MV-4-11 (cell line): ENCODE measurements around the gene PRTG.
"Not testable (repeated sequence)": the region's sequence is repeated elsewhere in the genome, so short reads cannot be mapped to it uniquely, and the experiment has no call there.

Experiments
- DNase-seq: peaks from one replicate; lab custom pipeline; 2025; lab: John Stamatoyannopoulos, UW

The PRTG gene, protein sequence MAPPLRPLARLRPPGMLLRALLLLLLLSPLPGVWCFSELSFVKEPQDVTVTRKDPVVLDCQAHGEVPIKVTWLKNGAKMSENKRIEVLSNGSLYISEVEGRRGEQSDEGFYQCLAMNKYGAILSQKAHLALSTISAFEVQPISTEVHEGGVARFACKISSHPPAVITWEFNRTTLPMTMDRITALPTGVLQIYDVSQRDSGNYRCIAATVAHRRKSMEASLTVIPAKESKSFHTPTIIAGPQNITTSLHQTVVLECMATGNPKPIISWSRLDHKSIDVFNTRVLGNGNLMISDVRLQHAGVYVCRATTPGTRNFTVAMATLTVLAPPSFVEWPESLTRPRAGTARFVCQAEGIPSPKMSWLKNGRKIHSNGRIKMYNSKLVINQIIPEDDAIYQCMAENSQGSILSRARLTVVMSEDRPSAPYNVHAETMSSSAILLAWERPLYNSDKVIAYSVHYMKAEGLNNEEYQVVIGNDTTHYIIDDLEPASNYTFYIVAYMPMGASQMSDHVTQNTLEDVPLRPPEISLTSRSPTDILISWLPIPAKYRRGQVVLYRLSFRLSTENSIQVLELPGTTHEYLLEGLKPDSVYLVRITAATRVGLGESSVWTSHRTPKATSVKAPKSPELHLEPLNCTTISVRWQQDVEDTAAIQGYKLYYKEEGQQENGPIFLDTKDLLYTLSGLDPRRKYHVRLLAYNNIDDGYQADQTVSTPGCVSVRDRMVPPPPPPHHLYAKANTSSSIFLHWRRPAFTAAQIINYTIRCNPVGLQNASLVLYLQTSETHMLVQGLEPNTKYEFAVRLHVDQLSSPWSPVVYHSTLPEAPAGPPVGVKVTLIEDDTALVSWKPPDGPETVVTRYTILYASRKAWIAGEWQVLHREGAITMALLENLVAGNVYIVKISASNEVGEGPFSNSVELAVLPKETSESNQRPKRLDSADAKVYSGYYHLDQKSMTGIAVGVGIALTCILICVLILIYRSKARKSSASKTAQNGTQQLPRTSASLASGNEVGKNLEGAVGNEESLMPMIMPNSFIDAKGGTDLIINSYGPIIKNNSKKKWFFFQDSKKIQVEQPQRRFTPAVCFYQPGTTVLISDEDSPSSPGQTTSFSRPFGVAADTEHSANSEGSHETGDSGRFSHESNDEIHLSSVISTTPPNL

DNA sequence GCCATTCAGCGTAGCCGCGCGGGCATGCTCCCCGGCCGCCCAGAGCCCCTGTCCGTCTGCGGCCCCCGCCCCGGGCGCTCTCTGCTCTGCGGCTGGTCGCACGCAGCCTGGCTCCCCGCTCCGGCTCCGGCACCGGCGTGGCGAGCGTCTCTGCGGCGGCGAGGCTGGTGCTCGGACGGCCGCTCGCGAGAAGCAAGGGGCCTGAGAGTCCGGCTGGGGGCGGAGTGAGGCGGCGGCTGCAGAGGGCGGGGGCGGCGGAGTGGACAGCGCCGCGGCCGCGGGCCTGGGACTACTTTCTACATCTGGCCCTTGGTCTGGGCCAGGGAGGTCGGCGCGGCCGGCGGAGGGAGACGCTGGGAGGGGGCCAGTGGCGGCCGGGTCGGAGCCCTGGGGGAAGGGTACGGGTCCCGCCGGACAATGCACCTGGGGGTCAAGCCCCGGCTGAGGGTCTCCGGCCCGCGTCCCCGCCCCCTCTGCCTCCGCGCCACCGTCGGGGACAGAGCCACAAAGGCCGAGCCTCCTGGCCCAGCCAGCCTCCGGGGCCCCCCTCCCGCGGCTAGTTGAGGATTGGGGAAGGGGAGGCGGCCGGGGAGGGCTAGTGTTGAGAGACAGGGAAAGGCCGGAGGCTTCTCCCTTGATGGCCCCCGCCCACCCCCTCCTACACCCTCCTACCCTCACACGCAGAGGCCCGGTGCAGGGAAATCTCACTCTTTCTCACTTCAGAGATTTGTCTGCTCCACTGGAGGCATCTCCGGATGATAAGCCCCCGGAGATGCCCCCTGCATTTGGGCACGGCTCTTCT lies at the start of gene PRTG:
PRTG (minus strand) TSS at position 226 of the 802 bp plus-strand sequence; CDS start at position 5, 221 bp downstream.
- no peak for DNase-seq

DNA sequence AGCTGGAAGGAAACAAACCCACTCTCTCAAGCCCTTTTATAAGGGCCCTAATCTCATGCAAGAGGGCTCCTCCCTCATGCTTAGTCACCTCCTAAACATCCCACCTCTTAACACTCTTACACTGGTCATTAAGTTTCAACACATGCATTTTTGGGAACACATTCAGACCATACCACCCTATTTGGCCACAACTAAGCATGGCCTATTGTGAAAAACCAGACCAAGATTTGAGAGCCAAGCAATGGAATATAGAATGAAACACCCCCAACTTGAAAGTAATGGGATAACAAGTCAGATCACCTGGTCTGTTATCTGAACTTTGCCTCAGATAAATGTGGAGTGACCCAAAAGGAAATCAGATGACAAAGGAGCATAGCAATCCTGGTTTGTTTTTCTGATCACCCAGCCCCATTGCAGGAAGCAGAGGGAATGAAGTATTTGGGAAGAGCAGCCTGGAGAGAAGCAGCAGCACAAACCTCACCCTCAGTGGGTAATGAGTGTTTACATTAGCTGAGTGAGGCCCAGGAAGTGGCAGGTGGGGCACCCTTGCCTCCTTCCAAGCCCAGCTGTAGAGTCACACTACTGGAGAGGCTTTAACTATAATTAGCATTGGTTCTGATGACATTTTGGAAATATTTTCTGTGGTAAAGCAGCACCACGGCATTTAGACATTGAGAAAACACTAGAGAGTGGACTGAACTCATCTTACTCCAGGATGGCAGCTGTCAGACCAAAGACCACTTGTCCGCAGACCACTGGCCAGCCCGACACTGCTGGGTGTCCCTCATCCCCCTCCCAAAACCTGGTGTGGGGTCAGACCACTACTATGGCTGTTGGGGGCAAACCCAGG lies 48.8 kb upstream of the PRTG start:
- peak; percentile 10 for DNase-seq

DNA sequence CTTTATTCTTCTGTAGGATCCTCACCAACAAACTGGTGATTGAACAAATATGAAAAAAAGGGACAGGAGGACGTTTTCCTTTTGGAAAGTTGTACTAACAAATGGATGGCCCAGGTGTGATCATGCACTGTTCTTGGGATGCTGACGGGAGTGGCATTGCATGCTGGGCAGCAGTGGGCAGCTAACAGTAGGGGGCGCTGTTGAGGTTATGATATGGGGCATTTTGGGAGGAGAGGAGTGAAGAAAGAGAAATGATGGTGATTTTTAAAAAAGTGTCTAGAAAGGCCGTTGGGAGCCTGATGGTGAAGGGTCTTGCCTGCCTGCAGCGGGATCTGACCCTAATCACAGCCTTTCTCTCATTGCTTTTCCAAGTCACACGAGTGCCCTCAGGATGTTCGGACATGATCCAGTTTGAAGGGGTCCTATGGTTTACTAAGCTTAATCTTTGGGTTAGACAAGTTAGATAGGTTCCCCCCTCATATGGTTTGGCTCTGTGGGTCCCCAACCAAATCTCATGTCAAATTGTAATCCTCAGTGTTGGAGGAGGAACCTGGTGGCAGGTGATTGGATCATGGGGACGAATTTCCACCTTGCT lies 46.2 kb upstream of the PRTG start:
- DNase-seq: no peak

DNA sequence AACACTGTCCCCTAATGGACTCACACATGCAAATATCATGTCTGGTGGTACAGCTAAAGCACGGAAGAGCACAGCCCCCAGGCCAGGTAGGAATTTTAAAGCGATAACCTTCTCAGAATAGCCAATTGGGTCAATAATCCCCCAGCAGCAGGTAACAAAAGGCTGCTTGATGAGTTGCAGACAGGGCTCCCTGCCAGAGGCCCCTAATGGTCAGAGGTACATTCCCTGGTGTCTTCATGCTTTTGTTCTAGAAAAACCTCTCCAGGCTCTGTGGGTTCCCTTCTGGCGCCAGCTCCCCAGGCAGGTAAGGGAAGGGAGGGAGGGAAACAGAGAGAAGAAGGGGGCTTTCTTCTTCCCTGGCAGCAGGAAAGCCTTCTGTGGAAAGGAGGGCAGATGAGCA lies 43.4 kb upstream of the PRTG start:
- no peak for DNase-seq

DNA sequence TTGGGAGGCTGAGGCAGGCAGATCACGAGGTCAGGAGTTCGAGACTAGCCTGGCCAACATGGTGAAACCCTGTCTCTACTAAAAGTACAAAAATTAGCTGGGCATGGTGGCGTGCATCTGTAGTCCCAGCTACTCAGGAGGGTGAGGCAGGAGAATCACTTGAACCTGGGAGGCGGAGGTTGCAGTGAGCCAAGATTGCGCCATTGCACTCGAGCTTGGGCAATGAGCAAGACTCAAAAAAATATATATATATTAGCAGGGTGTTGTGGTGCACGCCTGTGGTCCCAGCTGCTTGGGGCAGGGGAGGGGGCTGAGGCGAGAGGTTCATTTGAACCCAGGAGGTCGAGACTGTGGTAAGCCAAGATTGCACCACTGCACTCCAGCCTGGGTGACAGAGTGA lies 42.6 kb upstream of the PRTG start:
- not testable (repeated sequence) for DNase-seq

DNA sequence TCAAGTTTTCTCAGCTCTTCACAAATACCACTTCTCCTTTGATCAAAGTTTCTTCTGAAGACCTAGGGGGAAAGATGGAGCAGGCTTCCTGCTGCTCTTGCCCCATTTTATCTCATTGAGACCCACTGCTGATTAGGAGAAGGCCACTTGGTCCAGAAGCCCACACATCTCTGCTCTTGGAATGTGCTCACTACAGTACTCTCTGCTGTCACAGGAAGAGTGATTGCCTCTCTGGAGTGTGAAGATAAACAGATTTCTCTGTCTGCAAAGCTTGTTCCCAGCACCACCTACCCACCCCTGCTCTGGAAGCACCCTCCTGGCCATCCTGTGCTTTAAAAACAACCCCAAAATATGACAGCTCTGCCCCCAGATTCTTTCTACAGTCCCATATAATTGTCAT lies 41.3 kb upstream of the PRTG start:
- no peak for DNase-seq

DNA sequence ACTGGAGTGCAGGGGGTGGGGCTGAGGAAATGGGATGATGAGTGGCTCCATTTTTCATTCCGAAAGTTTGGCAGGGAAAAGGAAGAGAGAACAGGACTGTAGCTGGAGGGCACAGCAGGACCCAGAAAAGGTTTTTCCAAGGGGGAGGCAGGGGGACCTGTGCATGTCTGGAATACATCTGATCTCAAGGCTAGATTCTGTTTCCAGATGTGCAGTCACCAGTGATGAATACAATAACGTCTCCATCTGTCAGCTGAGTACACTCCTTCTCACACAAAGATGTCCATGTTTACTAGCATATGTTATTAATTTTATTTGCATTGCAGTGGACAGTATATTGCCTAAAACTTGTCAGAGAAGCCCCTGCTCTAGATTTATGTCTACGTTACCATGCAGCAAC lies 39.9 kb upstream of the PRTG start:
- DNase-seq: no peak

DNA sequence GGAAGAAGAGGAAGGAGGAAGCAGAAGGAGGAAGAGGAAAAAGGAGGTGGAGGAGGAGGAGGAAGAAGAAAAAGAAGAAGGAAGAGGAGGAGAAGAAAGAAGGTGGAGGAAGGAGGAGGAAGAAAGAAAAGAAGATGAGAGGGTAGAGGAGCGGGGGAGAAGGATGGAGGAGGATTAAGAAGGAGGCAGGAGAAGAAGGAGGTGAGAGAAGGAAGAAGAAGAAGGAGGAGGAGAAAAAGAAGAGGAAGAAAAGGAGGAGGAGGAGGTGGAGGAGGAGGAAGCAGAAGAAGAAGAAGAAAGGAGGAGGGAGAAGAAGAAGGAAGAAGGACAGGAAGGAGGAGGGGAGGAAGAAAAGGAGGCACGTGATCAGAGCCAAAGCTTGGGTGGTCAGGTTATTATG lies 37.3 kb upstream of the PRTG start:
- DNase-seq: no peak

DNA sequence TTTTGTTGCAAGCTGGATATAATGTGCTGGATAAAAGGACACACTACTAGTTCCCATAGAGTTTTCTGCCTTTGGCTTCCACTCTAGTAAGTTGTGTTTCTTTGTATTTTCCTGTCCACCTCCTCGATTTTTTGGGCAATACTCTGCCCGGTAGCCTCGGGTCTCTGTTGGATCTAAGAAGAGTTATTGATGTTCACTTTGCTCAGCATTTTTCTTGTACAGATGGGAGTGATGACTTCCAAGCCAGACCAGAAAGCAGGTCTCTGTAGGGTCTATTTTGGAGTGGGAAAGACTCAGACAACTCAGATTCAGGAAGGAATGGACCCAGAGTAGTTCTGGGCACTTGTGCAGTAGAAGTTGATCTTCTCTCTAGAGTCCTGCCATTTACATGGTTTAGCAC lies 36.0 kb upstream of the PRTG start:
- DNase-seq: no peak

DNA sequence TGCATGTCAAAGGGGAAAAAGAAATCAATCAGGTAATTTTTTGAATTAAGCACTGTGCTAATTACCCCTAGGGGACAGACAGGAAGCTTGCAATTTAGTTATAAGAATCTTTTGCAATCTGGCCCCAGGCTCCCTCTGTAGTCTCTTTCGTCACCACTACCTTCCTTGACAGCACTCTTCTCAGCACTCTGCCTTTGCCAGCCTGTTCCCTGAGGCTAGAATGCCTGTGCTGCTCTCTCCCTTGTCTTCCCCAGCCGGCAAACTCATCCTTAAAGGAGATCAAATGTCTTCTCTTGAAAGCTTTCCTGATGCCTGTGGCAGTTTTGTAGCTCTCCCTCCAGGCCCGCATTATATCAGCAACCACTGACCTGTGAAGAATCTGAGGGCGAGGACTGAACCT lies 32.4 kb upstream of the PRTG start:
- DNase-seq: no peak

DNA sequence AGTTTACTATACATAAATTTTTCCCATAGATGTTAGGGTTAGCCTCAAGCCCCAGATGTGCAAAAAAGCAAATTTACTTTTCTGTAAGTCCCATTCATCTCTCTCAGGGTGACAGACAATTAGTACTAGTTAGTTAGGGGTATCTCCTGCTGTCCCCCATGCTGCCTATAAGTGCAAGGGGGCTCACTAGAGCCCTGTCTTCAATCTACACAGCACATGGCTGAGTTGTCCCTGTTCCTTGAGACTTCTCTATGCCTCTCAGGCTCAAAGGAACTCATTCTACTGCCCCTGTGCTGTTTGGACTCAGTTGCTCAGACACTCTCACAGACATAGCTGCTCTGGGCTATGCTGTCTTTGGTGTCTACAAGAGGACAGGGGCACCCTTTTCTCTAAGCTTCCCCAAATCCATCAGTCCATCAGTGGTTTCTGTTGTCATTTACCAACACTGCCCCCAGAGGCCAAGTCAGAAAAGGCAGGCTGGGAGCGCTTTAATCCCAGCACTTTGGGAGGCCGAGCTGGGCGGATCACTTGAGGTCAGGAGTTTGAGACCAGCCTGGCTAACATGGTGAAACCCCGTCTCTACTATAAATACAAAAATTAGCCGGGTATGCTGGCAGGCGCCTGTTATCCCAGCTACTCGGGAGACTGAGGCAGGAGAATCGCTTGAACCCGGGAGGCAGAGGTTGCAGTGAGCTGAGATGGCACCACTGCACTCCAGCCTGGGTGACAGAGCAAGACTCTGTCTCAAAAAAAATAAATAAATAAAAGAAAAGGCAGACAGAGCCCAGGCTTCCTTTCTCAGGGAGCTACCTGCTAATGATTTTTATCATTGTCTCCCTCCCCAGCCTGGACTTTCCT lies 31.4 kb upstream of the PRTG start:
- peak; percentile 26 for DNase-seq

DNA sequence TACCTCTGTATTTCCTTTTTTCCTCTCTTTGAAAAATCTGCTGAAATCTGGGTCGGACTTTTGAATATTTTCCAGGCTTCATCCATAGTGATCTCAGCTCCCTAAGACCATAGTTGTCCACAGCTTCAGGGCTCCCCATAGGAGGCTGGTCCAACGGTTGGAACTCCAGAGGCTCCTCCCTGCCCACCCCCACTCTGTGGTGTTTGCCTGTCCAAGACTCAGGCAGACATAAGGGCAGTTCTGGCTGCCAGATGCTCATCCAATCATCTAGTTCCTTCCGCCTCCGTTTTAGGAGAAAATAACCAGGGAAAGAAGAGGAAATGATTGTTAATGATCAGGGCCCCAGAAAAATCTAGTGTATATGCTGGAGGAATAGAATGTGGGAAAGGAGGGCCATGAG lies 27.9 kb upstream of the PRTG start:
- DNase-seq: no peak

DNA sequence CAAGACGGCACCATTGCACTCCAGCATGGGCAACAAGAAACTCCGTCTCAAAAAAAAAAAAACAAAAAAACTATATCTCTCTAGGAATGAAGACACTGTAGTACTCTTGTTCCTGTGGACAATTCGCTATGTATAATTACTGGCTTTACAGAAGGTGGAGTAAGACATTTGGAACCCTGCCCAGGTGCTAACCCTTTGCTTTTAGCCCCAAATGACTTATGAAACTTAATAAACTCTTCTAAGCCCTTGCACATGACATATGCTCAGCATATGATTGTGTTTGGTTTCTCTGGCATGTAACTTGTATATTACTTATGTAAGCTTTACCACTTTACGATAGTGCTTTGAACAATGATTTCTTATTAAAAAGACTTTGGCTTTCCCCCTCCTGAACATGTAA lies 27.3 kb upstream of the PRTG start:
- DNase-seq: no peak

DNA sequence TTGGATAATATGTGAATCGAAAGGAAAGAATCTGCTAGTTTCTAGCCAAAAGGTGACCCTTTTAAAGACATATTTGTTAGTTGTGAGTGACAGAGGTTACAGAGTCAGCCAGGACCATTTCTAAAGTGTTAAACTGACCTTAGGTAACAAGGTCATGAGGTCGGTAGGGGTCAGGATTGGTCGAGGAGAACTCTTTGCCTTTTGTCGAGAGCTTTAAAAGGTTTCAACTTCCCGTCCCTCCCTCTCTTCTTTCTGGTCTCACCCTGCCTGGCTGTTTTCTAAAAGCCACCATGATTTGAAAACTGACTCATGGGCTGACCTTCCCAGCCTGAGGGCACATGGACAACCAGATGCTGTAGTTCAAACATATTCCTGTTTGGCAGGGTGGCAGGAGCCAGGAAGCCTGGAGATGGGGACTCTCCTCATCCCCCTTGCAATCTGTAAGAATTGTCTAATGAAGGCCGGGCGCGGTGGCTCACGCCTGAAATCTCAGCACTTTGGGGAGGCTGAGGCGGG lies 25.8 kb upstream of the PRTG start:
- no peak for DNase-seq

DNA sequence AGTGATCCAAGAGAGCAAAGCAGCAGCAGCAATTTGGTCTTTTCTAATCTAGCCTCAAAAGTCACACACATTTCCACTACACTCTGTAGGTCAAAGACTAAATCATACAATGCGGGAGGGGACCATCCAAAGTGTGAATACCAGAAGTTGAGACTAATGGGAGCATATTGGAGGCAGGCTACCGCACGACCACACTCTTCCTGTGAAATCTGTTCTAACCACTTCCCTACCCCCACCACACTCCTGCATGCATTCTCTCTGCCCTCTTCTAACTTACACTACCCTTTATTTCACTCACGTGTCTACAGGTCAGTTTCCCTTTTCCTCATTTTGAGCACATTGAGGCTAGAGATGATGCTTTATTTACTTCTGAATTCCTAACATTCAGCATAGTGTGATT lies 23.7 kb upstream of the PRTG start:
- no peak for DNase-seq

DNA sequence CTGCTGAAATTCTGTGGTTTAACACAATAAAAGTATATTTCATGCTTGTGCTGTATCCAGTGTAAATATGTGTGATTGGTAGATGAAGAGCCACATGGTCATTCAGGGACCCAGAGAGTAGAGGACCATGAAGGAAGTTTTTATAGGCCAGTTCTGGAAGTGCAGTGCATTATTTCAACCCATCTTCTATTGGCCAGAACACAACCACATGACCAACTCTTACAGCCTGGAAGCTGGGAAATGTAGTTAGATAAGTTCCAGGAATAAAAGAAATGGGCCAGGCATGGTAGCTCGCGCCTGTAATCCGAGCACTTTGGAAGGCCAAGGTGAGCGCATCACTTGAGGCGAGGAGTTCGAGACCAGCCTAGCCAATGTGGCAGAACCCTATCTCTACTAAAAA lies 21.4 kb upstream of the PRTG start:
- no peak for DNase-seq

DNA sequence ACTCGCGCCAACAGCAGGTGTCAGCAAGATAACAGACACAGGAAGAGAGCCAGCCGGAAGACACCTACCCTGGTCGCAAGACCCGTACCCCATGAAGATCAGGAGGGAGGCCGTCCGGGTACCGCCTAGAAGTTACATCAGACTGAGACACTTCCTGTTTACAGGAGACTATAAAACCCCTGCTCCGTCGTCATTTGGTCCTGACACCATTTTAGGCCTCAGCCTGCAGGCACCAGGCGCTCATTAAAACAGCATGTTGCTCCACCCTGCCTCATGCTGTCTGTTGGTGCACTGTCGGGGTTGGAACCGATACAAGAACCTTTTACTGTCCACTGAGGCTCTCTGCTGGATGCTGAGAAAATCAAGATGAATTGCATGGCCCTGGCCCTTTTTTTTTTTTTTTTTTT lies 15.6 kb upstream of the PRTG start:
- no peak for DNase-seq

DNA sequence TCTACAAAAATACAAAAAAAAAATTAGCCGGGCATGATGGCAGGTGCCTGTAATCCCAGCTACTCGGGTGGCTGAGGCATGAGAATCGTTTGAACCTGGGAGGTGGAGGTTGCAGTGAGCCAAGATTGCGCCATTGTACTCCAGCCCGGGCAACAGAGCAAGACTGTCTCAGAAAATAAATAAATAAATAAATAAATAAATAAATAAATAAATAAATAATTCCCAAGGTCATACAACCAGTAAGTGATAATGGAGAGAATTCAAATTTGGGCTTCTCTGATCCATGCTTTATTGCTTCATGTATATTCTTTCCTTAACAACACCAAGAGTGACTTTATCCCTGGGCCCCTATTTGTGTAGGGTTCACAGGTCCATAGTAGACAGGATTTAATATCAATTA lies 10.5 kb upstream of the PRTG start:
- not testable (repeated sequence) for DNase-seq

DNA sequence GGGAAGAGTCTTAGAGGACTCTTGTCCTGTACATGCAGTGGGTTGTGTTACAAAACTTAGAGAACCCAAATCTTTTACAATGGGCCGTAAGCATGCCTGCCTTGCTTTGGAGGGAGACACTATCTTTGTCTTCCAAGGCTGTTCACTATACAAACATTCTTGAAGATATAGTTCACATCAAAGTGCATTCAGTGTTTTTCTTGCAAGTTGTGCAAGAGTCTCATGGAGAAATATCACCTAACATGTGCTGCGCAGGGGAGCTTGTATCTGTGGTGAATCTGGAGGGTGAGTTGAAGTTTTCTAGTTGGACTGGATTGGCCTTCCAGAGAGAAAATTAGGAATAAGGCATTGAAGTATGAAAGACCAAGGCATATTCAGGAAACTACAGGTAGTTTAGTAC lies 7.8 kb upstream of the PRTG start:
- no peak for DNase-seq
